Thyroid gland (tissue), 4 donors: ENCODE measurements around the gene PLCD4. TPM values are rescaled to one million over a fixed set of nuclear protein-coding genes. Genes with fewer than 3 reads are reported as not detected.
A peak's percentile ranks its signal among the peaks of the same experiment; 100 is the strongest.

Experiments
- DNase-seq, 2 donors: peaks; one replicate each; pipeline ENCODE4 v3.0.0-alpha.2; 2019
- H3K27ac ChIP-seq, 3 donors: fragments of 200-600 bp; sonication (generic); 1 replicate in 2 of 3; 2 replicates in 1 of 3; pipeline ENCODE4 v1.5.1; 2016 to 2019; ENCODE audit warnings: mild to moderate bottlenecking in 1 of 3, moderate library complexity in 1 of 3
- H3K27me3 ChIP-seq: fragments of 200-600 bp; sonication (generic); one replicate; pipeline ENCODE4 v1.5.1; 2019
- H3K36me3 ChIP-seq, 2 donors: fragments of 200-600 bp; sonication (generic); one replicate each; pipeline ENCODE4 v1.5.1; 2016 to 2019
- H3K4me1 ChIP-seq, 2 donors: fragments of 200-600 bp; sonication (generic); one replicate each; pipeline ENCODE4 v1.5.1; 2017 to 2019
- H3K4me3 ChIP-seq, 3 donors: fragments of 200-600 bp; sonication (generic); replicated peaks in 1 of 3; 1 replicate in 2 of 3; 2 replicates in 1 of 3; pipeline ENCODE4 v1.5.1; 2016; ENCODE audit warnings: mild to moderate bottlenecking in 1 of 3
- H3K9me3 ChIP-seq: fragments of 200-600 bp; sonication (generic); one replicate; pipeline ENCODE4 v1.5.1; 2017
- POLR2A ChIP-seq, 2 donors: fragments of 450-650 bp; IDR thresholded peaks; one replicate each; pipeline ENCODE4 v1.6.1; 2017; ENCODE audit warnings: antibody characterized with exemption in 2 of 2, mild to moderate bottlenecking in 2 of 2, moderate library complexity in 1 of 2
- WGBS, 2 donors: methylation state at CpG; one replicate each; pipeline ENCODE4 v1.1.5; 2017; 5-methylcytosine and 5-hydroxymethylcytosine counted together
- intact Hi-C: fragments of 100-400 bp; cut with DNase I; formaldehyde crosslinking; loops from one replicate; pipeline ENCODE4 v1.15.1; 2023
- total RNA-seq, 4 donors: library from RNA; depleted of rRNA; stranded (reverse); fragments of >200 nt; gene quantifications; one replicate each; pipeline ENCODE4 v1.2.3, GENCODE V29; 2016
- TF ChIP-seq, protein P1 (sequence below), 6 experiments: fragments of 200-600 bp in 3 of 6; fragments of 450-650 bp in 3 of 6; sonication (generic) in 3 of 6; IDR thresholded peaks; one replicate each; pipeline ENCODE4 v1.5.1; 2016 to 2019; ENCODE audit warnings: antibody characterized with exemption in 6 of 6, mild to moderate bottlenecking in 2 of 6, inconsistent platforms in 1 of 6, moderate library complexity in 1 of 6

The PLCD4 gene
- total RNA-seq, 4 donors from 2014 or later: 0.89 to 3.1 (median 1.9) TPM

DNA sequence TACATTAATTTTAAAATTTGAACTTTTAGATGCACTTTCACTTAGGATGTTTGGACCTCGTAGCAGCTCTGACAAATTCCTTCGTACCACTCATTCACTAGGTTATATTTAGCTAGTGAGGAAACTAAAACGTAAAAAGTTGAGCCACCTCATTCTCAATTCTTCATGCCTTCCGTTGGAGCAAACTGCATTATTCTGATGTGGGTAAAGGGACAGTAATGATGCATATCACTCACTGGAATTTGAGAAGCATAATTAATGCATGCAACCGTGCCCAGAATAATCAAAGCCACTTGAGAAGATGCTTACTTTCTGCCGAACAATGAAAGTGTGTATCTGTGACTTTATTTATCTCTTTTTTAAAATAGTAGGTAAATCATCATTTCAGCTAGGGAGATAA, 36.8 kb upstream of the PLCD4 start:
- Histone ChIP-seq H3K4me1 (peaks cover 16 to 27% of the 10 kb centered on the region in 2 donors), H3K27ac (no peak overlapping the region), H3K4me3 (no peak overlapping the region), H3K9me3 (no peaks in the 10 kb centered on the region), H3K36me3 (no peaks in the 10 kb centered on the region), H3K27me3 (no peaks in the 10 kb centered on the region)
- no peak for DNase-seq
- TF ChIP-seq, protein P1, sequence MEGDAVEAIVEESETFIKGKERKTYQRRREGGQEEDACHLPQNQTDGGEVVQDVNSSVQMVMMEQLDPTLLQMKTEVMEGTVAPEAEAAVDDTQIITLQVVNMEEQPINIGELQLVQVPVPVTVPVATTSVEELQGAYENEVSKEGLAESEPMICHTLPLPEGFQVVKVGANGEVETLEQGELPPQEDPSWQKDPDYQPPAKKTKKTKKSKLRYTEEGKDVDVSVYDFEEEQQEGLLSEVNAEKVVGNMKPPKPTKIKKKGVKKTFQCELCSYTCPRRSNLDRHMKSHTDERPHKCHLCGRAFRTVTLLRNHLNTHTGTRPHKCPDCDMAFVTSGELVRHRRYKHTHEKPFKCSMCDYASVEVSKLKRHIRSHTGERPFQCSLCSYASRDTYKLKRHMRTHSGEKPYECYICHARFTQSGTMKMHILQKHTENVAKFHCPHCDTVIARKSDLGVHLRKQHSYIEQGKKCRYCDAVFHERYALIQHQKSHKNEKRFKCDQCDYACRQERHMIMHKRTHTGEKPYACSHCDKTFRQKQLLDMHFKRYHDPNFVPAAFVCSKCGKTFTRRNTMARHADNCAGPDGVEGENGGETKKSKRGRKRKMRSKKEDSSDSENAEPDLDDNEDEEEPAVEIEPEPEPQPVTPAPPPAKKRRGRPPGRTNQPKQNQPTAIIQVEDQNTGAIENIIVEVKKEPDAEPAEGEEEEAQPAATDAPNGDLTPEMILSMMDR (IDR thresholded peaks at IDR 0.05): no peak
- TF ChIP-seq POLR2A (IDR thresholded peaks at IDR 0.05): no peak
- intact Hi-C loops: no loop called here
- 44 to 47% methylated on average over 6 of the region's 6 CpGs for WGBS, 2 donors

DNA sequence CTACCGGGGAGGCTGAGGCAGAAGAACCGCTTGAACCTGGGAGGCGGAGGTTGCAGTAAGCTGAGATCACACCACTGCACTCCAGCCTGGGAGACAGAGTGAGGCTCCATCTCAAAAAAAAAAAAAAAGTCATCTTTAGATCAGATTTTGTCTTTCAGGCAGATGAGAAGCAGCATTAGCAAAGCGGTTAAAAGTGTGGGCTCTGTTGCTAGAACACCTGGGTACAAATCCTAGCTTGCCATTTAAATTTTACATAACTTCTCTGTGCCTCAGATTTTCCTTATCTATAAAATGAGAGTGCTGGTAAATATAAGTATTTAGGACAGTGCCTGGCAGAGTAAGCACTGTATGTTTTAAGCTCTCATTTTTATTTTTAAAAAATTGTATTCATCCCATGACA, 30.8 kb upstream of the PLCD4 start:
- Histone ChIP-seq H3K27me3 (no peaks in the 10 kb centered on the region), H3K36me3 (peaks cover 0 to 4% of the 10 kb centered on the region in 2 donors), H3K4me3 (no peak overlapping the region), H3K9me3 (no peaks in the 10 kb centered on the region), H3K27ac (peak overlapping the region in 1 of 3 donors; percentile 13), H3K4me1 (peaks cover 5 to 18% of the 10 kb centered on the region in 2 donors)
- intact Hi-C loops: no loop called here
- TF ChIP-seq, protein P1 (IDR thresholded peaks at IDR 0.05): no peak
- no peak for TF ChIP-seq POLR2A (IDR thresholded peaks at IDR 0.05)
- DNase-seq: no peak
- 92 to 96% methylated on average over 4 of the region's 4 CpGs for WGBS, 2 donors

DNA sequence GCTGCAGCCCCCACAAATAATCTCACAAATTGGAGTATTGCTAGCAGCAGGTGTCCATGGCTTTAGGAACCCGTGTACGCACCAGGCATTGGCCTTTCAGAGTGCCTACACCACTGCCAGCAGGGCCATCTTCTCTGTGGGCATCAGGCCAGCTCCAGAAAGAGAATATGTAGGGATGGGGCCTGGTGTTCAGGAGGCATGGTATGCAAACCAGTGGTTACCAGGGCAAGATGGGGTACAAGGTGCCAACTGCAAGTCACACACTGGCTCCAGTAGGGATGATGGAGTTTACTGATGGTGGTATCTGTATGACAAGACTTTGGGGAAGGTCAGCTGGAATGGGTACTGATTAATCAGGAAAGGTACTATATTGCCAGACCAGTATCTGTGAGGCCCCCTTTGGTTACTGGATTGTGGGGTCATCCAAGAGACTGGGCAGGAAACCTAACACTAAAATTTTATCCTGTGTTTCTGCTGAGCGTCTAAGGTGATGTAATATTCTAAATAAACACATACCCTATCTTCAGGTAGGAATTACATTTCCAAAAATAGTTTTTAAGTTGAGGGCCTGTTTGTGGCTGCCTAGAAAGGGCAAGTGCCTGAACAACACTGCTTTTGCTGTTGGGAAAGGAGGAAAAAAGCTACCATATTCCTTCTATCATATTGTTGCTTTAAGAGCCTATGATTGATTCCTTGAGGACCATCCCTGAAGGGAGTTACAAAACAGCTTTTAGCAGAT, 30.0 kb upstream of the PLCD4 start:
- Histone ChIP-seq H3K4me1 (peaks cover 5 to 18% of the 10 kb centered on the region in 2 donors), H3K4me3 (no peak overlapping the region), H3K9me3 (no peaks in the 10 kb centered on the region), H3K36me3 (peaks cover 0 to 9% of the 10 kb centered on the region in 2 donors), H3K27me3 (no peaks in the 10 kb centered on the region), H3K27ac (peak overlapping the region in 2 of 3 donors; percentile 12 to 34)
- no peak for DNase-seq
- no peak for TF ChIP-seq POLR2A (IDR thresholded peaks at IDR 0.05)
- TF ChIP-seq, protein P1 (IDR thresholded peaks at IDR 0.05): no peak
- intact Hi-C loops: no loop called here
- 87 to 95% methylated on average over 3 of the region's 3 CpGs for WGBS, 2 donors

DNA sequence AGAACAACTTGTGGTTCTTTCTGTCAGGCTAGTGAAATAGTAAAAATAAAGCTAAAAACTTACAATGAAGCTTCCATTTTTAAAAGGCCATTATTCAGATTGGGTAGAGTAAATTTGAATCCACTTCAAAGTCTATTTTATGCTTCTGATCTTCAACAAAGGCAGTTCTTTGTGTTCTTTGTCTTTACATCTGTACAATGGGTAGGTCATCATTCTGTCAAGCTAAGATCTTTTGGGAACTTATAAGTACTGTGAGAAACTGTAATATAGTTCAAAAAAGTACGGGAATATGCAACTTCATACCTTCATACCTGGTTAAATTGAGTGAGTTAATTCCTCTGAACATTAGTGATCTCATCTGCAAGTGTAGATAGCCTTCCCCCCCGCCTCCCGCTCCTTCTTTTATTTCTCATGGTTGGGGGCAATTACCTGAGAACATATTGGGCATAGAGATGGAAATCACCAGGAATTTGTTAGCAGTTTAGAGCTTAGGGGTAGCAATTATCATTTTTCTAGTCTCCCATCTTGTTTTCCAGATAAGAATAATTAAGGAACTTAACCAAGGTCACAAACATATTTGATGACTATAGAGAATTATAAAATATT, 29.3 kb upstream of the PLCD4 start:
- Histone ChIP-seq H3K36me3 (peaks cover 0 to 9% of the 10 kb centered on the region in 2 donors), H3K4me1 (peaks cover 5 to 18% of the 10 kb centered on the region in 2 donors), H3K4me3 (no peak overlapping the region), H3K27ac (peak overlapping the region in 2 of 3 donors; percentile 12 to 34), H3K9me3 (no peaks in the 10 kb centered on the region), H3K27me3 (no peaks in the 10 kb centered on the region)
- intact Hi-C loops: no loop called here
- no peak for DNase-seq
- TF ChIP-seq, protein P1 (IDR thresholded peaks at IDR 0.05): no peak
- TF ChIP-seq POLR2A (IDR thresholded peaks at IDR 0.05): no peak
- WGBS, 2 donors: 94 to 97% methylated on average over 3 of the region's 3 CpGs

DNA sequence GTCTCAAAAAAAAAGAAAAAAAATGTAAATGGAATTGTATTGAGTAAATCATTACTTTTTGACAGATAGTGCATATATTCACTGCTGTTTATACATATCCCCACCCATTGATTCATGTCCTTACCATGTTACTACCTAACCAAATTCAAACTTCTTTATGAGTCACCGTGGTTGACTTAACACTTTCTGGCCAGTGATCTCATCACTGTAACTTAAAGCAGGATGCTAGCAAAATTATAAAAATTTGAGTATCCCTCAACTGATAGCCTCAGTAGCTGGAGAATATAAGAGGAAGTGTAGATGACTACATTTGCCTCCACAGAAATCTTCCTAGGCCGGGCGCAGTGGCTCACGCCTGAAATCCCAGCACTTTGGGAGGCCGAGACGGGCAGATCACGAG, 25.6 kb upstream of the PLCD4 start:
- H3K36me3 ChIP-seq: peaks cover 0 to 14% of the 10 kb centered on the region in 2 donors
- TF ChIP-seq, protein P1 (IDR thresholded peaks at IDR 0.05): no peak
- TF ChIP-seq POLR2A (IDR thresholded peaks at IDR 0.05): no peak
- H3K27me3 ChIP-seq: no peaks in the 10 kb centered on the region
- H3K4me3 ChIP-seq: no peak overlapping the region
- no peak overlapping the region for H3K27ac ChIP-seq
- no peak for DNase-seq
- H3K9me3 ChIP-seq: no peaks in the 10 kb centered on the region
- WGBS, 2 donors: 97% methylated on average over 7 of the region's 7 CpGs
- intact Hi-C loops: no loop called here
- peaks cover 20 to 30% of the 10 kb centered on the region in 2 donors for H3K4me1 ChIP-seq
